HL-60/S4 (cell line): ENCODE data around the gene ANTXRL.

Experiments used
- in situ Hi-C: fragments of 300-500 bp; cut with MboI; formaldehyde crosslinking; loops from 2 replicates; pipeline ENCODE4 v1.14.3; 2022; ENCODE audit warnings: low sequenced_read_pairs

ANTXRL gene

DNA sequence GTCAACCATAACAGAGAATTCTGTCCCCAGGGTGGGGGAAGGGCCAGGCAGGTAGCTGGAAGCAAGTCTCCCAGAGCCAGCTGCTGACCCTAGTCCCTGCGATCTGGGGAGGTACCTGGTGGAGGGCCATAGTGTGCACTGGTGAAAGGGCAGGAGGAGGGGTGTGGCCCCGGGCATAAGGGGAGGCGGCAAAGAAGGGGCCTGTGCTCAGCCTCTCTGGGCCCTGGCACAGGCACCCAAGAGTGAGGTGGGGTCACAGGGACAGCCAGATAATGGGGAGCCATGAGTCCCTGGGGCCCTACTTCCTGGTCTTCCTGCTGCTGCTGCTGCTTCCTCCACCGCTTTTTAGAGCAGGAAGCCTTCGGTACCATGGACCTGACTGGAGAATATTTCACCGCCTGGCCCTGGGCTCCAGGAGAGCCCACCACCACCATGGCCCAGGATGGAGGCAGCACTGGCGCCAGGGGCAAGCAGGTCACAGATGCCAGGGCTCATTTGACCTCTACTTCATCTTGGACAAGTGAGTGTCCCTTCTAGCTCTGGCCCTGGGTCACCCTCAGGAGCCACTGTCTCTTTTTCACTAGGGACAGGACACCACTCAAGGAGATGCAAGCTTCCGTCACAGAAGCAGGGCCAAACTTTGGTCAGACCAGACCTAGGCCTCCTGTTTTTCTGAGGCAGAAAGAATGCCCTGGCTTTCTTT lies at the start of gene ANTXRL:
ANTXRL (plus strand) TSS at position 7 of the 703 bp plus-strand sequence; CDS start at position 273, 266 bp downstream.
- in situ Hi-C loops, result no loop called here

DNA sequence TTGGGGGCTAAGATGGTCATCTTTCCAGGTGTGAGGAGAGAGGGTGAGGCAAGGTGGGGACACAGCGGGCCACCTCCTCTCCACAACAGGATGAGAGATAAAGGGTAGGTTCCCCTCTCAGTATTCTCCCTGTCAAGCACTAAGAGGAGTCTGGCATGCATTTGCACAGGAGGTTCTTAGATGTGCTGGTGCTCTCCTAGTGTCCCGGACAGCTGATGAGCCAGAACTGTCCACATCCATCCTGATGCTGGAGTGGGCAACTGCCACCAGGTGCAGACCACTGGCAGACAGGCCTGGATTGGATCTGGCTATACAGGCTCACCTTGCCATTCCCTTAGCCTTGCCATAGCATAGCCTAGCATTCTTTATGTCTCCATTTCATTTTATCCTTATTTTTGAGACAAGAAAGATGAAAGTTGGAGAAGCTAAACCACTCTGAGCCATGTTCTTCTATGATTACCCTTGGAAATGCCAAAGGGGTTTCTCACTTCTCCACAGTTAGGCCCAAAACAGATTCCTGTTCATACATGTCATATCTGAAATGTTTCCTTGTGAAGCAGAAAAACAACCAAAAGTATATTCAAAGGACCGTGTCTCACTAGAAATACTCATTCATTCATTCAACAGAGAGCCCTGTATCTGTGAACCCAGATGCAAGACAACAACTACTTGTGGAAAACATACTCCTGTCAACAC lies 48.8 kb upstream of the ANTXRL start:
- in situ Hi-C loops, result loop anchor here (25.0 kb wide), 1 partner anchor 1001 kb away; no protein-coding TSS in a partner anchor

DNA sequence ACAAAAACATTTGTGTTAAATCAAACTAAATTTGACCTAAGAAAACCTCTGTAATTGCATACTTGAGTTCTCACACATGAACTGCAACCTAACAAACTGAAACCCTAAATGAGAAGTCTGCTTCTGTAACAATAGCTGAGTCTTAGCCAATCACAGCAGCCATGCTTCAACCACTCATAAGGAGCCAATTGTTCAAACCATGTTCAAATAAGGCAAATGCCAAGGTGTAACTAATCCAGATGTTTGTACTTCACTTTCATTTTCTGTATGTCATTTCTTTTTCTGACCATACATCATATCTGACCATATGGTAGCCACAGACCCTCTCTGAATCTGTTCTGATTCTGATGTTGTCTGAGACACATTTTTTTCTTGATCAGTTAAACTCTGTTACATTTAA lies 47.5 kb upstream of the ANTXRL start:
- in situ Hi-C loops, result loop anchor here (25.0 kb wide), 1 partner anchor 1002 kb away; no protein-coding TSS in a partner anchor

DNA sequence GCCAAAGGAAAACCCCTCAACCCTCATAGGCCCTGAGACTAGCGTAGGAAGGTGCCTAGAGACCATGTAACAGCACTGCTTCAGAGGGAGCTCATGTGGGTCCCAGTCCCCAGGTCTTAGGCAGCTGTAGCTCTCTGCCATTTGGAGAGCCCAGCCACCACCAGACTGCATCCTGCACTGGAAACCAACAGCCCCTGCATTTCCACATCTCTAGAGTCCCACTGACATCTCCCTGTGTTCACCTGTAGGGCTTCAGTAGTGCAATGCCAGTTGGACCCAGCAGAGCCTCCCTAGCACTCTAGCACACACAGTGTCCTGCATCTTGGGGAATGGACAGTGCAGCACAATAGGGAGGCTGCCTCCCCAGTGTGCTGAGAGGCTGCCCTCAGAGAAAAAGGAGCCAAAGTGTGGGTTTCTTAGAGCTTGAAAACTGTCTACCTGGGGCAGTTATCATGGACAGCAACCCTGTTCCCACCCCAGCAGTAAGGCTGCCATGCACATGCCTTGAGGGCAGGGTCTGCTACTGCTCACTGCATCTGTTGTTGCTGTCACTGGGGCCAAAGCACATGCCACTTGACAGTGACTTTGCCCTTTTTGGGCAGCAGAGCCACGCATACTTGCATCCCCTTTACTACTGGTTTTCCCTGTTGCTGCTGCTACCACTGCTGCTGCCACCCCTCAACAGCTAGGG lies 46.7 kb upstream of the ANTXRL start:
- in situ Hi-C loops, result loop anchor here (25.0 kb wide), 1 partner anchor 1003 kb away; no protein-coding TSS in a partner anchor

DNA sequence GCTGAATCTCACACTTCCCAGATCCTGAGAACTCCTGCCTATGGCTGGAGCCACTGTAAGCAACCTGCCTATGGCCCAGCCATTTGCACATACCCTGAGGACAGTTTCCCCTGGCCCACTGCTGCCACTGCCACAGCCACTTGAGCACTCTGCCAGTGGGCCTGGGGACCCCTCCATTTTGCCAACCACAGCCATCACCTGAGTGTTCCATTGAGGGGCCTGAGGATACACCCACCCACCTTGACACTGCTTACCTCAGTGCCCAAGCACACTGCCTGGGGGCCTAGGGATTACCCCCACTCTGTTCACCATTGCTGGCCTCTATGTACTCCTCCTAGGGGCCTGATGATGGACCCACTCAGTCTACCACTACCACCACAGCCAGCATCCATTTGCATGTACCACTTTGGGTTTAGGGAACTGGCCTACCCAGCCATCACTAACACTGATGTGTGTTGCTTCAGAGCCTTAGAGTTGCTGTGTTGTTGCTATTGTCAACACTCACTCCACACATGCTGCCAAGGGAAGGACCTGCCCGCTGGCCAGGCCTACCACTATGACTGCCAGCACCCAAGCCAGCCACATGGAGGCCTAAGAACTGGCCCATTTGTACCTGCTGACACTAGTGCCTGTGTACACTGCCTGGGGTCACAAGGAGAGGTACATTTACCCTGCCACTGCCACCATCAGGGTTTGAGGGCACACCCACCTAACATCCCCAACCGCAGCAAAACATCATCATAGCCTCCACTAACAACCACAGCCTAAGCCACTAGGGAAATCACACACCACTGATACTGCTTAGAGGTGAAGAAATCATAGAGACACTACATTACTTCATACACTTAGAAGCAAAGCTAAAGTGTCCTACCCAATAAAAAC lies 45.9 kb upstream of the ANTXRL start:
- in situ Hi-C loops, result loop anchor here (25.0 kb wide), 1 partner anchor 1004 kb away; no protein-coding TSS in a partner anchor

DNA sequence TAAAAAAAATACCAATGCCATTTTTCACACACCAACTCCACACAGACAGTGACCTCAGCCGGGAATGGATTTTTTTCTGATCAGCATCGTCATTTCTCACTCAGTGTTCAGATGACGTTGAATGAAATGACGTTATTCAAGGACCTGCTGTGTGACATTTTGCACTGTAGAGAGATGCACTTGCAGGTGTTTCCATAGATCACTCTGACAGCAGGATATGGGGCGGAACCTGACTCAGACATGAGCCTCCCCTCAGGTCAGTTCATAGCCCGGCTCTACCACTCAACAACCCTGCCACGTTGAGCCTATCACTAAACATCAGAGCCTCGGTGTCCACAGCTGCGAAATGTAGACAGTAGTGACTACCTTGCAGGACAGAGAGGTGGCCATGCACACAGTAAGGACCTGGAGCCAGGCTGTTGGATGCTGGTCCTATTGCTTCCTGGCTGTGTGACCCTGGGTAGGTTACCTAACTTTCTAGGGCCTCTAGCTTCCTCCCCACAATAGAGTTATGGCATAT lies 41.4 kb upstream of the ANTXRL start:
- in situ Hi-C loops, result loop anchor here (25.0 kb wide), 1 partner anchor 1008 kb away; no protein-coding TSS in a partner anchor

DNA sequence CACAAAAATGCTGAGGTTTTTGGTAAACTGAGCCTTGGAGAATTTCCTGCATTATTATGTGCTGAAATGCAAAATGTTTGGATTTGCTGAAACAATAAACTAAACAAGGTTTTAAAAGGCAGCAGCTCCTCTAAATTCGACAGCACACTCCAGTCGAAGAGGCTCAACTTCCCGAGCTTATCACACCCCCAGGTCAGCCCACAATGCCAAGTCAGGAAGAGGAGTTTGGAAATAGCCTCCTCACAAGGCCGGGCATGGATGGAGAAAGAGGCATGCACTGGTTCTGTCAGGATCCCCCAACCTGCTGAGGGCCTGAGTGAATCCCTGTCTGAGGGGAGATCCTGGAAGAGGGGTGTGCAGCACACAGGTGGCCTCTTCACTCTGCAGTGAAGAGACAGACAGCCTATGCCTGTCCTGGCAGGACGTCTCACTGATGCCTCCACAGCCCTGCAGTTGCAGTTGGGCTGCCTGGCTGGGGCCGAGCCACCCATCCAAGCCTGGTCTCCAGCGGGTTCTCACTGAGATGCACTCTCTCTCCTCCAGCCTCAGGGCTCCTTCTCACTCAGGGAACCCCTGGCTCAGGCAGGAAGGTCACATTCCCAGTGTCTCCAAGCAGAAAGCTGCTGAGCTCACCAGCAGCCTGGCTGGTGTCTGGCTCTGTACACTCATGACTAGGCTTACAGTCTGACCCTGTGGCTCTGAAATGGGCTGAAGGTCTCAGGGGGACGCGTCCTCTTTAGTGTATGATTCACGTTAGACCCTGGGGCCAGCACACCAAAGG lies 40.2 kb upstream of the ANTXRL start:
- in situ Hi-C loops, result loop anchor here (25.0 kb wide), 1 partner anchor 1009 kb away; no protein-coding TSS in a partner anchor

DNA sequence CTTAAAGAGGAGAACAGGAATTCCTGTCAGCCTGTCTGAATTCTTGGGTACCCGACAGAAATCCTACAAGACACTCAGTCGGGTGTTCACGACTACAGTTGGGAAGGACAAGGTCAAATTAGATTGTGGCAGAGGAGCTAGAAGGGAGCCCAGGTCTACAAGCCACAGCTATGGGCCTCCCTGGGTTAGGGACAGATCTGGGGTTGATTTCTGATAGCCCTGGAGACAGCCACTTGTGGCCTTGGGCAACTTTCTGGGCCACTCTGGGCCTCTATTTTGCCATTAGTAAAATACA lies 39.7 kb upstream of the ANTXRL start:
- in situ Hi-C loops, result loop anchor here (25.0 kb wide), 1 partner anchor 1010 kb away; no protein-coding TSS in a partner anchor

DNA sequence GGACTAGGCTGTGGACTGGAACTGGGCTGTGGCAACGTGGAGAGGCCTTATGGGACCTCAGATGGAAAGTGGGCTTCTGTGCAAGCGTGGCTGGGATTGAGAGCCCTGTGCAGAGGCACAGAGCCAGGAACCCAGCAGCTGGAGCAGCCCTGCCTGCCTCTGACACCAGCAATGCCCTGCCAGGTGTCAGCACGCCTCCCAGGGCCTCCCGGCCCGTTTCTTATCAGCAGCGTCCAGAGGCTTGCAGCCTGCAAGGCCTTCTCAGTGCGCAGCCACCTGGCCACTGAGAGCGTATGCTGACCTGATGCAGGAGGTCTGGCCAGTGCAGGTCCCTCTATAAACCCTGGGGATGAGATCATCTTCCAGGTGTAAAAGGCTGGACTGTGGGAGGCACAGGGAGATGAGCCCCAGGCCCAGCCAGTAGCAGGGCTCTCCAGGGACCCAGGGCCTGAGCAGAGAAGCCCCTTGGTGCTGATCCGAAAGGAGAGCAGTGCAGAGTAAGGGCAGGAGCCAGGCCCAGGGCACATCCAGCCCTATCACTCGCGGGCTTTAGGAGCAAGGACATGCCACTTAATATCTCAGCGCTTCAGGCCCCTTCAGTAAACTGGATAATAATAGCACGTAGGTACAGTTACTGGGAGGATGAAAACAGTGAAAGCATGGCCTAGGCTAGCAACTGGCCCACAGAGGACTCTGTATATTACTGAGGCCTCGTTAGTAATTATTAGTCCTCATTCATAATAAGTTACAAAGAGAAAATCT lies 38.8 kb upstream of the ANTXRL start:
- in situ Hi-C loops, result loop anchor here (25.0 kb wide), 1 partner anchor 1011 kb away; no protein-coding TSS in a partner anchor

DNA sequence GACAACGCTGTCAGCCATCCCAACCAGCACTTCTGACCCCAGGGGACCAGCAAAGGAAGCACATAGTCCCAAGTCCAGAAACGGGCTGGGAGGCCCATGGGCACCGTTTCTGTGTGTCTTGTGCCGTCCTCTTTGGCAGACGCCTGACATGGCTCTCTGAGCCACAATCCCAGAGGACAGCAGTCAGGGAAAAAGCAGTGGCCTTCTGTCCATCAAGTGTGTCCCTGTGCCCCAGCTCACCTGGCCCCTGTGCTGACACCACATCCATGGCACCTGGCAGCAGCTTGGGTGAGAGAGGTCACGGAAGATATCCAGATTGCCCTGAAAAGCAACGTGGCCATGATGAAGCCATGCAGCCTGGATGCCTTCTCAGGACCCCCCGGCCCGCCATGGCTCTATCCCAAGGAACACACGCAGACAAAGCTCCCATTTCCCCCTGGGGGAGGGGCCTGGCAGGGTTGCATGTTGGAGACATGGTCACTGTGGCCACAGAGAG lies 38.1 kb upstream of the ANTXRL start:
- in situ Hi-C loops, result loop anchor here (25.0 kb wide), 1 partner anchor 1011 kb away; no protein-coding TSS in a partner anchor

DNA sequence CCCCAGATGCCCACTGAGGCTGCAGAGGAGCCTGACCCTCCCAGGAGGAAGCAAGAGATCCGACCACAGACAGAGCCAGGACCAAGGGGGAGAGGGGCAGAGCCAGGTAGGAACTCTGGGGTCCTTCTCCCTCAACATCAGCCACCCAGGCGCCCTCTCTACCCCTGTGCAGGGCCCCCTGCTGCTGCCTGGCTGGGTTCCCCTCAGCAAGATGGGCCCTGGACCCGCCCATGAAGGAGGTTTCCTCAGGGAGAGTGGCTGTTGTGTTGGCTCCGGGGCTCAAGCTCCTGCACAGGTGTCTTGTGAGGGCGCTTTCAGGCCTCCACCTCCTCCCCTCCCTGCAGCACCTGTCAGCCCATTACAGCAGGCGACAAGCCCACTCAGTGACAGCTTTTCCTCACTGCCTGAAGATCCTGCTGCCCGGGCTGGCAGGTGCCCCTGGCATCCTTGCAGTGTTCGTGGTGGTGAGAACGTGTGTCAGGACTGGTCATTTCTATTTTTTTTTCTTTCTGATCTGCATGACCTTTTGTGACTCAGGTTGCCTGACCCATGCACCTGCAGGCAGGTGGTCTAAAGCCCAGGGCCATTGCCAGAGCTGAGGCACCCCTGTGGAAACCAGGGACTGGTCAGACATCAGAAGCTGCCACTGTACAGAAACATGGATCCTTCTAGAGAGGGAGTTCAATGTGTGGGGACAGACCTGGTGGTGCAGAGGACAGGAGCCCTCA lies 37.0 kb upstream of the ANTXRL start:
- in situ Hi-C loops, result loop anchor here (25.0 kb wide), 1 partner anchor 1012 kb away; no protein-coding TSS in a partner anchor

DNA sequence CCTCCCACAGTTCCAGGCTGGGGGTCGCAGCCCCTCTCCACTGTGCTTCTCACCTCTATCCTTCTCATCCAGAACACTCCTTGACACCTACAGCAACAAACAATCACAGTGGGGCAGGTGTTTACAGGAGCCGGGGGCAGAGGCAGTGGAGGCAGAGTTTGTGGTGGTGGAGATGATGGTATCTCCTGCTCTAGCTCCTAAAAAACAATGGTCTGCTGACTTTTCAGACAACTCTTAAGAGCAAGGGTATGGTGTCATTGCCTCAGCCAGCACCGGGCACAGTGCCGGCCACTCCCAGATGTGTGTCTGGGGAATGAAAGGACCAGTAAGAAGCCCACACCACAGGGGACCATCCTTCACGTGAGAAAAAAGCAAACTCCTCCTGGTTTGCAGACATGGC lies 36.3 kb upstream of the ANTXRL start:
- in situ Hi-C loops, result no loop called here

DNA sequence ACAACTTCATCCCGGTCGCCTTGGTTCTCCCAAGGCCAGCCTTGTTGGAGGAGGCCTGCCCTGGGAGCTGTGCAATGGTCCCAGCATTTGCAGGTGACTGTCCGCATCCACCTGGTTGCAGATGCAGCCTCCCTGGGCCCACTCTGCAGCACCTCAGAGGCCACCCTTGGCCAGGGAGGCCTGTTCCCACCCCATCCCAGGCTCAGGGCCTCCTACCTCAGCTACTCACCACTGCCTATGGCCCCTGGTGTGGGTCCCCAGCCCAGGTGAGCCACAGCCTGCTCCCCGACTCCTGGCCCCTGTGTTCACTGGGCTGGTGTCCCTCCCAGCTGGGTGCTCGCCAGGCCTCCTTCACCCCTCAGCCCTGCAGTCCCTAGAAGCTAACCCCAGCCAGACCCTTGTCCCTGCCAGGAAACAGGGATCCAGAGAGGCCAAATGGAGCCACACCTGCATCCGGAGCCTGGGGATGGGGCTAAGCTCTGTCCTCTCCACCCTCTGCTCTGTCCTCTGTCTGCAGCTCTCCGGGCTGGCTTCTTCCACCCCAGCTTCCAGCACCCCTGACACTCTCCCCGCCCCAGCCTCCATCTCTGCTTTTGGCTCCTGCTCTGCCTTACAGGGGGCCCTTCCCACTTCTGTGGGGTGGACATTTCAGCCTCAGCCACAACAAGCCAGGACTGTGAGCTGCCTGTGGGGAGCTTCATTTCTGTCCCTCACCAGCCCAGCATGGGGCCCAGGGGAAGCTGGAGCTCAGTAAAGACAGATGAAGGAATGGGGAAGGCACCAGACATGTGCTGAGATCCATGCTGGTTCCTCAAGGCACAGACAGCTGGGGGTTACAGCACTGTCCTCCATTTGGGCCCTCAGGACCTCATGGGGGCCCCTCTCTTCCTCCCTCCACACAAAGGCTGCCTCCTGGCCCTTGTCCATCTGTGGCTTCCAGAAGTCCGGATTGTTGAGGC lies 35.6 kb upstream of the ANTXRL start:
- in situ Hi-C loops, result no loop called here

DNA sequence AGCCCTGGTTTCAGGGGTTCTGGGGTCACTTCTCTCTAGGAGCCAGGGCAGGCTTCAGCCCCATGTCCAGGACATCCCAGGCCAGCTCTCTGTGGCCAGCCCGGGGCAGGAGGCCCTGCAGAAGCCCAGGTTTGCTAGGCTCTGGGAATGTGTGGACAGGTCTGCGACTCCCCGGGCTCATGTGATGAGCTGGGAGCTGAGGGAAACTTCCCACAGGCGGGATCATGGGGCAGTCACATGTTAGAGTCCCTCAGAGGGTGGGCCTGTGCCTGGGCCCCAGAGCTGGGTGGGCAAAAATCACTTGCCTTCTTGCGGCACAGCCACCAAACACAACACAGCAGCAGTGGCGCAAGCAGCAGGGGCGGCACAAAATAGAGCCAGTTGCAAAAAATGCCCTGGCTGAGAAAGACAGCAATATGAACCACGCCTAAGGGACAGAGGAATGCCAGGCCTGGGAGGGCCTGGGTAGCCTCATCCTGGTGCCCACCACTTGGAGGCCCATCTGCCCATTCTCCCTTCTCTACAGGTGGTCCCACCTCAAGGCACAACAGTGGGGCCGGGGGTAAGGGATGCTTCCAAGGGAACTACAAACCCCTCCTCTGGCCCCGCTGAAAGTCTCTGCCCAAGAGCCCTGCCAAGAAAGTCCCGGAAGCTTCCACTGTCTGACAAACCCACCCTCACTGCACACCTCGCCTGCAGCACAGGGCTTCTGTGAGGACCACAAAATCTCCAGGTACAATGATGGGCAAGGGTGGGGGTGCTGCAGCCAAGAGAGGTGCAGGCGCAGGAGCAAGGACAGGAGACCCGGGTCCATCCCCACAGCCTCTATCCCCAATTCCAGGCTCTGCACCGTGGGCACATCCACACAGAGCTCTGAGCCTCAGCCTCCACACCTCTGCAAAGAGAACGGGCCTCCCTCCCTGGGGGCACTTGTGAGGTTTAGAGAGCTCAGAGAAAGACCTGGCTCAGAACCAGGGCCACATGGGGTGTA lies 34.6 kb upstream of the ANTXRL start:
- in situ Hi-C loops, result no loop called here
